HG02943 (cell line): ENCODE data around the gene ATP4A.

Experiments
- ATAC-seq: cut with Tn5 transposase; IDR thresholded peaks from one replicate; pipeline ENCODE4 v1.9.1; 2021; ENCODE audit warnings: mild to moderate bottlenecking, low read depth, moderate library complexity; ENCODE audit not compliant: unreplicated experiment

ATP4A gene

GRCh38 chr19:35508129-35508528, 55.3 kb downstream of the ATP4A start:
- no peak for ATAC-seq

- no peak for ATAC-seq
Measured at GRCh38 chr19:35507561-35507960, 55.9 kb downstream of the ATP4A start.

- ATAC-seq, result no peak
Measured at GRCh38 chr19:35506011-35506410, 57.4 kb downstream of the ATP4A start.

- ATAC-seq, result no peak
Measured at GRCh38 chr19:35502751-35503150, 60.7 kb downstream of the ATP4A start.

GRCh38 chr19:35501684-35502083, 61.8 kb downstream of the ATP4A start:
- no peak for ATAC-seq

GRCh38 chr19:35500611-35501010, 62.8 kb downstream of the ATP4A start:
- ATAC-seq, result no peak
